ENCODE data around the gene CIAO3. TPM values are rescaled to one million over a fixed set of nuclear protein-coding genes. Genes with fewer than 3 reads are reported as not detected.

CIAO3 gene
- total RNA-seq, 1 experiment from 2014 or later, result 50.9 TPM

GRCh38 chr16:759110-759910 is 18.5 kb upstream of the CIAO3 start:
- Mint-ChIP-seq H3K4me1 (no peaks in the 10 kb centered on the region), H3K36me3 (no peaks in the 10 kb centered on the region; the same call in 1 of the 2 replicates), H3K27ac (peak overlapping the region; percentile 49; the same call in 1 of the 2 replicates), H3K4me3 (no peak overlapping the region), H3K9me3 (peaks cover 5% of the 10 kb centered on the region), H3K27me3 (ENCODE audit: low read depth) (peaks cover 6% of the 10 kb centered on the region; the same call in 1 of the 2 replicates)
- CTCF ChIA-PET, result interaction anchor here (0.9 to 1.6 kb wide), 6 partner anchors 14 to 48 kb away, joined by 3 to 4 read pairs (median 4); partner anchors contain the start of gene CIAO3
- ATAC-seq (0 out of 2 replicates have a peak, but pooled peaks have one; percentile 16), DNase-seq (ENCODE audit: low spot score) (no peak)
- POLR2A ChIA-PET, result no interaction called here
- TF ChIP-seq, protein P1, sequence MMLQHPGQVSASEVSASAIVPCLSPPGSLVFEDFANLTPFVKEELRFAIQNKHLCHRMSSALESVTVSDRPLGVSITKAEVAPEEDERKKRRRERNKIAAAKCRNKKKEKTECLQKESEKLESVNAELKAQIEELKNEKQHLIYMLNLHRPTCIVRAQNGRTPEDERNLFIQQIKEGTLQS (CRISPR knock-in tag; conservative IDR thresholded peaks at IDR 0.05), result no peak
- TF ChIP-seq NR3C1 (CRISPR knock-in tag; conservative IDR thresholded peaks at IDR 0.05; ENCODE audit: low read depth) (no peak), ZMAT4 (CRISPR knock-in tag; IDR thresholded peaks at IDR 0.05) (no peak), NFE2L1 (CRISPR knock-in tag; IDR thresholded peaks at IDR 0.05) (no peak), ZNF671 (CRISPR knock-in tag; IDR thresholded peaks at IDR 0.05) (no peak), ZNF263 (CRISPR knock-in tag; IDR thresholded peaks at IDR 0.05; ENCODE audit: low read depth) (no peak), NR2C2 (CRISPR knock-in tag; IDR thresholded peaks at IDR 0.05) (no peak), FOXP1 (CRISPR knock-in tag; IDR thresholded peaks at IDR 0.05; ENCODE audit: borderline replicate concordance) (no peak), SP1 (CRISPR knock-in tag; conservative IDR thresholded peaks at IDR 0.05) (no peak), GABPB1 (CRISPR knock-in tag; IDR thresholded peaks at IDR 0.05) (no peak), RORB (CRISPR knock-in tag; IDR thresholded peaks at IDR 0.05) (no peak), EMX1 (CRISPR knock-in tag; IDR thresholded peaks at IDR 0.05) (no peak), NR1H2 (CRISPR knock-in tag; IDR thresholded peaks at IDR 0.05) (no peak), NFYB (CRISPR knock-in tag; conservative IDR thresholded peaks at IDR 0.05; ENCODE audit: low read depth) (no peak)
- TF ChIP-seq, protein P2, sequence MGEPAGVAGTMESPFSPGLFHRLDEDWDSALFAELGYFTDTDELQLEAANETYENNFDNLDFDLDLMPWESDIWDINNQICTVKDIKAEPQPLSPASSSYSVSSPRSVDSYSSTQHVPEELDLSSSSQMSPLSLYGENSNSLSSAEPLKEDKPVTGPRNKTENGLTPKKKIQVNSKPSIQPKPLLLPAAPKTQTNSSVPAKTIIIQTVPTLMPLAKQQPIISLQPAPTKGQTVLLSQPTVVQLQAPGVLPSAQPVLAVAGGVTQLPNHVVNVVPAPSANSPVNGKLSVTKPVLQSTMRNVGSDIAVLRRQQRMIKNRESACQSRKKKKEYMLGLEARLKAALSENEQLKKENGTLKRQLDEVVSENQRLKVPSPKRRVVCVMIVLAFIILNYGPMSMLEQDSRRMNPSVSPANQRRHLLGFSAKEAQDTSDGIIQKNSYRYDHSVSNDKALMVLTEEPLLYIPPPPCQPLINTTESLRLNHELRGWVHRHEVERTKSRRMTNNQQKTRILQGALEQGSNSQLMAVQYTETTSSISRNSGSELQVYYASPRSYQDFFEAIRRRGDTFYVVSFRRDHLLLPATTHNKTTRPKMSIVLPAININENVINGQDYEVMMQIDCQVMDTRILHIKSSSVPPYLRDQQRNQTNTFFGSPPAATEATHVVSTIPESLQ (CRISPR knock-in tag; IDR thresholded peaks at IDR 0.05), result no peak
- TF ChIP-seq, protein P3, sequence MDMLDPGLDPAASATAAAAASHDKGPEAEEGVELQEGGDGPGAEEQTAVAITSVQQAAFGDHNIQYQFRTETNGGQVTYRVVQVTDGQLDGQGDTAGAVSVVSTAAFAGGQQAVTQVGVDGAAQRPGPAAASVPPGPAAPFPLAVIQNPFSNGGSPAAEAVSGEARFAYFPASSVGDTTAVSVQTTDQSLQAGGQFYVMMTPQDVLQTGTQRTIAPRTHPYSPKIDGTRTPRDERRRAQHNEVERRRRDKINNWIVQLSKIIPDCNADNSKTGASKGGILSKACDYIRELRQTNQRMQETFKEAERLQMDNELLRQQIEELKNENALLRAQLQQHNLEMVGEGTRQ (CRISPR knock-in tag; IDR thresholded peaks at IDR 0.05), result no peak
- TF ChIP-seq, protein P4, sequence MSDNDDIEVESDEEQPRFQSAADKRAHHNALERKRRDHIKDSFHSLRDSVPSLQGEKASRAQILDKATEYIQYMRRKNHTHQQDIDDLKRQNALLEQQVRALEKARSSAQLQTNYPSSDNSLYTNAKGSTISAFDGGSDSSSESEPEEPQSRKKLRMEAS (CRISPR knock-in tag; IDR thresholded peaks at IDR 0.05), result no peak
- TF ChIP-seq, protein P5, sequence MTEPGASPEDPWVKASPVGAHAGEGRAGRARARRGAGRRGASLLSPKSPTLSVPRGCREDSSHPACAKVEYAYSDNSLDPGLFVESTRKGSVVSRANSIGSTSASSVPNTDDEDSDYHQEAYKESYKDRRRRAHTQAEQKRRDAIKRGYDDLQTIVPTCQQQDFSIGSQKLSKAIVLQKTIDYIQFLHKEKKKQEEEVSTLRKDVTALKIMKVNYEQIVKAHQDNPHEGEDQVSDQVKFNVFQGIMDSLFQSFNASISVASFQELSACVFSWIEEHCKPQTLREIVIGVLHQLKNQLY (CRISPR knock-in tag; IDR thresholded peaks at IDR 0.05), result no peak

DNA sequence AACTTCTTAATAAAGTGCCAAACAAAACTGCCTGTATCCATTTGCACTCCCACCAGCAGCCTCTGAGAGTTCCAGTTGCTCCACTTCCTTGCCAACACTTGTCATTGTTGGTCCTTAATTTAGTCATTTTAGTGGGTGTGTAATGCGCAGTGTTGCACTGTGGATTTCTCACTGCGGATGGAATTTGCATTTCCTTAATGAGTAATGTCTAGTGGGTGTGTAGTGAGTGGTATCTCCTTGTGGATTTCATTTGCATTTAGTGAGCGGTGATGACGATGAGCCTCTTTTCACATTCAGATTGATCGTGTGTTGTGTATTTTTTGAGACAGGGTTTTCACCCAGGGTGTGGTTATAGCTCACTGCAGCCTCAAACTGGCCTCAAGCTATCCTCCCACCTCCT is 15.6 kb upstream of the CIAO3 start:
- H3K27me3 Mint-ChIP-seq (ENCODE audit: low read depth), result peaks cover 6% of the 10 kb centered on the region; the same call in 1 of the 2 replicates
- peaks cover 16% of the 10 kb centered on the region for H3K4me1 Mint-ChIP-seq
- no peak for ATAC-seq
- DNase-seq (ENCODE audit: low spot score), result no peak
- POLR2A ChIA-PET, result no interaction called here
- no peaks in the 10 kb centered on the region; the same call in 1 of the 2 replicates for H3K36me3 Mint-ChIP-seq
- H3K4me3 Mint-ChIP-seq, result no peak overlapping the region
- CTCF ChIA-PET, result no interaction called here
- no peak overlapping the region for H3K27ac Mint-ChIP-seq
- H3K9me3 Mint-ChIP-seq, result peaks cover 5% of the 10 kb centered on the region
- TF ChIP-seq STAT6 (CRISPR knock-in tag; conservative IDR thresholded peaks at IDR 0.05; ENCODE audit: low read depth), result no peak
- TF ChIP-seq OVOL2 (CRISPR knock-in tag; IDR thresholded peaks at IDR 0.05; ENCODE audit: borderline replicate concordance), result no peak
- TF ChIP-seq ZNF317 (CRISPR knock-in tag; IDR thresholded peaks at IDR 0.05; ENCODE audit: borderline replicate concordance, low read depth), result no peak
- no peak for TF ChIP-seq ZNF416 (CRISPR knock-in tag; IDR thresholded peaks at IDR 0.05)
- no peak for TF ChIP-seq TEAD1 (CRISPR knock-in tag; IDR thresholded peaks at IDR 0.05)
- TF ChIP-seq, protein P6, sequence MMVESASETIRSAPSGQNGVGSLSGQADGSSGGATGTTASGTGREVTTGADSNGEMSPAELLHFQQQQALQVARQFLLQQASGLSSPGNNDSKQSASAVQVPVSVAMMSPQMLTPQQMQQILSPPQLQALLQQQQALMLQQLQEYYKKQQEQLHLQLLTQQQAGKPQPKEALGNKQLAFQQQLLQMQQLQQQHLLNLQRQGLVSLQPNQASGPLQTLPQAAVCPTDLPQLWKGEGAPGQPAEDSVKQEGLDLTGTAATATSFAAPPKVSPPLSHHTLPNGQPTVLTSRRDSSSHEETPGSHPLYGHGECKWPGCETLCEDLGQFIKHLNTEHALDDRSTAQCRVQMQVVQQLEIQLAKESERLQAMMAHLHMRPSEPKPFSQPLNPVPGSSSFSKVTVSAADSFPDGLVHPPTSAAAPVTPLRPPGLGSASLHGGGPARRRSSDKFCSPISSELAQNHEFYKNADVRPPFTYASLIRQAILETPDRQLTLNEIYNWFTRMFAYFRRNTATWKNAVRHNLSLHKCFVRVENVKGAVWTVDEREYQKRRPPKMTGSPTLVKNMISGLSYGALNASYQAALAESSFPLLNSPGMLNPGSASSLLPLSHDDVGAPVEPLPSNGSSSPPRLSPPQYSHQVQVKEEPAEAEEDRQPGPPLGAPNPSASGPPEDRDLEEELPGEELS (CRISPR knock-in tag; IDR thresholded peaks at IDR 0.05), result no peak
- no peak for TF ChIP-seq RELA (CRISPR knock-in tag; IDR thresholded peaks at IDR 0.05; ENCODE audit: borderline replicate concordance)
- TF ChIP-seq ZNF671 (CRISPR knock-in tag; IDR thresholded peaks at IDR 0.05), result no peak
- TF ChIP-seq PRRX2 (CRISPR knock-in tag; IDR thresholded peaks at IDR 0.05), result no peak
- no peak for TF ChIP-seq NR3C1 (CRISPR knock-in tag; conservative IDR thresholded peaks at IDR 0.05; ENCODE audit: low read depth)
- no peak for TF ChIP-seq EMX1 (CRISPR knock-in tag; IDR thresholded peaks at IDR 0.05)
